Astrocyte of the spinal cord (primary cell): ENCODE results near the gene SLC2A13.

ENCODE experiments used
- DNase-seq: peaks from one replicate; pipeline ENCODE4 v3.0.0; 2011; ENCODE audit warnings: low read depth, low spot score
- H3K4me3 ChIP-seq: 2 replicates; pipeline ENCODE4 v1.5.1; 2011; ENCODE audit warnings: low read depth, mild to moderate bottlenecking, low read length, moderate library complexity
- in situ Hi-C: cut with HindIII; loops from 2 replicates; pipeline ENCODE4 v1.10.0; 2017; ENCODE audit warnings: low sequenced_read_pairs
- TF ChIP-seq, protein P1 (sequence below): IDR thresholded peaks from 2 replicates; pipeline ENCODE4 v1.5.1; 2012; ENCODE audit warnings: low read depth, mild to moderate bottlenecking, low read length, inconsistent platforms

Gene SLC2A13

DNA sequence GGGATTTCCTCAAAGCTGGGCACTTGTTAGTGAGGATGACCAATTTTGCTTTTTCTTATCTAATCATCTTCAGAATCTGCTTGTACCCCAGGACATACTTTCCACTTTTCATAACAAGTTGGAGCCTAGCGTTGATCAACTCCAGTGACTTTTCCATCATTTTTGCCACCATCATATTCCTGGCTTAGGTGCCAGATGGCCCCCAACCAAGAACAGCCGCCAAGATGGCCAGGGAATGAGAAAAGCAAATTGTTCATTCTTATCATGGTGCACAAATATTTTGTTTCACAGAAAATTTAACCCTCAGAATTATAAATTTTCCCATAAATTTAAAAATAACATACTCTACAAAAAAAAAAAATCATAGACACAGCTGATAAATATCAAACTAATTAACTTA, 37.5 kb downstream of the SLC2A13 start:
- in situ Hi-C loops, result no loop called here
- no peak overlapping the region for H3K4me3 ChIP-seq
- TF ChIP-seq, protein P1, sequence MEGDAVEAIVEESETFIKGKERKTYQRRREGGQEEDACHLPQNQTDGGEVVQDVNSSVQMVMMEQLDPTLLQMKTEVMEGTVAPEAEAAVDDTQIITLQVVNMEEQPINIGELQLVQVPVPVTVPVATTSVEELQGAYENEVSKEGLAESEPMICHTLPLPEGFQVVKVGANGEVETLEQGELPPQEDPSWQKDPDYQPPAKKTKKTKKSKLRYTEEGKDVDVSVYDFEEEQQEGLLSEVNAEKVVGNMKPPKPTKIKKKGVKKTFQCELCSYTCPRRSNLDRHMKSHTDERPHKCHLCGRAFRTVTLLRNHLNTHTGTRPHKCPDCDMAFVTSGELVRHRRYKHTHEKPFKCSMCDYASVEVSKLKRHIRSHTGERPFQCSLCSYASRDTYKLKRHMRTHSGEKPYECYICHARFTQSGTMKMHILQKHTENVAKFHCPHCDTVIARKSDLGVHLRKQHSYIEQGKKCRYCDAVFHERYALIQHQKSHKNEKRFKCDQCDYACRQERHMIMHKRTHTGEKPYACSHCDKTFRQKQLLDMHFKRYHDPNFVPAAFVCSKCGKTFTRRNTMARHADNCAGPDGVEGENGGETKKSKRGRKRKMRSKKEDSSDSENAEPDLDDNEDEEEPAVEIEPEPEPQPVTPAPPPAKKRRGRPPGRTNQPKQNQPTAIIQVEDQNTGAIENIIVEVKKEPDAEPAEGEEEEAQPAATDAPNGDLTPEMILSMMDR, result no peak
- no peak for DNase-seq

DNA sequence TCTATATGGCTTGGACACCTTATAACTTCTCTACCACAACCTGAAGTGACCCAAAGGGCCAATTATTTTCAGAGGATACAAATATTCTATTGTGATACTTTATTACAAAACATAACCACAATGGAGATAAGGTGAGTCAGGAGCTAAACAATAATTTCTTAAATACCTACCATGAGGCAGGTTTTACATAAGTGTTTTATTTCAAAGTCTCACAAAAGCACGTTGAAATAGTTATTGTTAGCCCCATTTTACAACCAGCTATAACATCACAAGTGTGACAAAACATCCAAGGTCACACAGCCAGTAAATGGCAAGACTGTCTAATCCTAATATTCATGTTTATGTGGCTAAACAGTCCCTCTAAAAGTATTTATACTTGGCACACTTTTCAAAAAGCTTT, 40.2 kb downstream of the SLC2A13 start:
- in situ Hi-C loops, result no loop called here
- no peak overlapping the region for H3K4me3 ChIP-seq
- no peak for DNase-seq
- TF ChIP-seq, protein P1, result no peak

DNA sequence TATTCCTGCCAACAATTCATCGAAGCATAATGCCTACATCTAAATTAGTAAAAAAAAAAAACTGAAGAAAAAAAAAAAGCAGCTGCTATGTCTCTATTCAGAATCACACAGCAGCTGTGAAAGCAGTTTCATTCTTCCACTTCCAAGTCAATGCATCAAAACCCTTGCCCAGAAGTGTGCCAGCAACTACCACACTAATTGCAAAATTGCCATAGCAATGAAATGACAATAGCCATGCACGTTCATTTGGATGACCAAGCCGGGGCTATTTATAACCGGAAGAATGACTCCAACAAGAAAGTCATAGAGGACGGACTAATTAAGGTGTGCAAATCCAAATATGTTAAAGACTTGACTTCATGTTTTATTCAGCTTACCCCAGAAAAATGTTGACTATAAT, 42.5 kb downstream of the SLC2A13 start:
- H3K4me3 ChIP-seq, result no peak overlapping the region
- TF ChIP-seq, protein P1, result no peak
- peak; percentile 22 for DNase-seq
- in situ Hi-C loops, result no loop called here

GRCh38 chr12:40058721-40059190, 47.1 kb downstream of the SLC2A13 start:
- TF ChIP-seq, protein P1, result no peak
- no peak overlapping the region for H3K4me3 ChIP-seq
- in situ Hi-C loops, result no loop called here
- DNase-seq, result no peak

GRCh38 chr12:40056373-40056772, 49.5 kb downstream of the SLC2A13 start:
- in situ Hi-C loops, result no loop called here
- TF ChIP-seq, protein P1, result no peak
- no peak for DNase-seq

DNA sequence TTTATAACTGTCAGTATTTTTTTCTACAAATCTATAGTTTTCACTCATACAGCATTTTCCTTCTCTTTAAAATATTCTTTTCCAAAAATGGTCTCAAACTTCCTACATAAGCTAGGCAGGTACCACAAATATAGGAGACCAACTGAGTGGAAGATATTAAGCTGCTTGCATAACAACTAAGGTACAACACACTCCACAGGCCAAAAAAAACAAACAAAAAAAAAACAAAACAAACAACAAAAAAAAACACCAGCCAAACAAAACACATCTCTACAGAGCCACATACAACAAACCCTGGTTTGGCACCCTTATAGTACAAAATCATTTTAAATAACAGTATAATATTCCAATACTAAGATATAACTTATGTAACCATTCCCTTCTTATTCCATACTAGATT, 50.1 kb downstream of the SLC2A13 start:
- H3K4me3 ChIP-seq, result no peak overlapping the region
- no peak for DNase-seq
- in situ Hi-C loops, result no loop called here
- TF ChIP-seq, protein P1, result no peak

More at GRCh38 chr12:40056373-40056772, 49.5 kb downstream of the SLC2A13 start:
- no peak overlapping the region for H3K4me3 ChIP-seq

- H3K4me3 ChIP-seq, result no peak overlapping the region
- in situ Hi-C loops, result no loop called here
- DNase-seq, result no peak
- TF ChIP-seq, protein P1, result no peak
These were observed 50.7 kb downstream of the SLC2A13 start for GRCh38 chr12:40055228-40055579.
